ENCODE measurements around the gene ZFPM1.
A peak's percentile ranks its signal among the peaks of the same experiment; 100 is the strongest.

Gene ZFPM1

DNA sequence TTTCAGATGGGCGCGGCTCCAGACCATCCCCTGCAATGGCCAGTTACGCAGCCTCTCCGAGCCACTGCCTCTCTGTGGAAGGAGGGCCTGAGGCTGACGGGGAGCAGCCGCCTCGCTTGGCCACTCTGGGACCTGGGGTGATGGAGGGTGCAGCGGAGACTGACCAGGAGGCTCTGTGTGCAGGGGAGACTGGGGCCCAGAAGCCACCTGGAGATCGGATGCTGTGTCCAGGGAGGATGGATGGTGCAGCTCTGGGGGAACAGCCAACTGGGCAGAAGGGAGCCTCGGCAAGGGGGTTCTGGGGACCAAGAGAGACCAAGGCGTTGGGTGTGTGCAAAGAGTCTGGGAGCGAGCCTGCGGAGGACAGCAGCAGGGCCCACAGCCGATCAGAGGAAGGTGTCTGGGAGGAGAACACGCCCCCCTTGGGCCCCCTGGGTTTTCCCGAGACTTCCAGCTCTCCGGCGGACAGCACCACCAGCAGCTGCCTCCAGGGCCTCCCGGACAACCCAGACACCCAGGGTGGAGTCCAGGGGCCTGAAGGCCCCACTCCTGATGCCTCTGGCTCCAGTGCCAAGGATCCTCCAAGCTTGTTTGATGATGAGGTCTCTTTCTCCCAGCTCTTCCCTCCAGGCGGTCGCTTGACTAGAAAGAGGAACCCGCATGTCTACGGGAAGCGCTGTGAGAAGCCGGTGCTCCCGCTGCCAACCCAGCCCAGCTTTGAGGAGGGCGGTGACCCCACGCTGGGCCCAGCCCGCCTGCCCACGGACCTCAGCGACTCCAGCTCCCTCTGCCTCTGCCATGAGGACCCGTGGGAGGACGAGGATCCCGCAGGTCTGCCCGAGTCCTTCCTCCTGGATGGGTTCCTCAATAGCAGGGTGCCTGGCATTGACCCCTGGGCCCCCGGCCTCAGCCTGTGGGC, 17.4 kb upstream of the ZFPM1 start:
- no peak for DNase-seq

DNA sequence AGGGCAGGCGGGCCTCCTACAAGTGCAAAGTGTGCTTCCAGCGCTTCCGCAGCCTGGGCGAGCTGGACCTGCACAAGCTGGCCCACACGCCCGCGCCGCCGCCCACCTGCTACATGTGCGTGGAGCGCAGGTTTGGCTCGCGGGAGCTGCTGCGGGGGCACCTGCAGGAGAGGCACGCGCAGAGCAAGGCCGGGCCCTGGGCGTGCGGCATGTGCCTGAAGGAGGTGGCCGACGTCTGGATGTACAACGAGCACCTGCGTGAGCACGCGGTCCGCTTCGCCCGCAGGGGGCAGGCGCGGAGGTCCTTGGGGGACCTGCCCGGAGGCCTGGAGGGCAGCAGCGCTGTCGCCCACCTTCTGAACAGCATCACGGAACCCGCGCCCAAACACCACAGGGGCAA, 16.3 kb upstream of the ZFPM1 start:
- DNase-seq, result no peak

DNA sequence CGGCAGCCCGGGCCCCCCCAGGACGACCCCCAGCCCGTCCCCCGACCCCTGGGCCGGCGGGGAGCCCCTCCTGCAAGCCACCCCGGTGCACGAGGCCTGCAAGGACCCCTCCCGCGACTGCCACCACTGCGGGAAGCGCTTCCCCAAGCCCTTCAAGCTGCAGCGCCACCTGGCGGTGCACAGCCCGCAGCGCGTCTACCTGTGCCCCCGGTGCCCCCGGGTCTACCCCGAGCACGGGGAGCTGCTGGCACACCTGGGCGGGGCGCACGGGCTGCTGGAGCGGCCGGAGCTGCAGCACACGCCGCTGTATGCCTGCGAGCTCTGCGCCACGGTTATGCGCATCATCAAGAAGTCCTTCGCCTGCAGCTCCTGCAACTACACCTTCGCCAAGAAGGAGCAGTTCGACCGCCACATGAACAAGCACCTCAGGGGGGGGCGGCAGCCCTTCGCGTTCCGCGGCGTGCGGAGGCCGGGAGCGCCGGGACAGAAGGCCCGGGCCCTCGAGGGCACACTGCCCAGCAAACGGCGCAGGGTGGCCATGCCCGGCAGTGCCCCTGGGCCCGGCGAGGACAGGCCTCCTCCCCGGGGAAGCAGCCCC, 15.6 kb upstream of the ZFPM1 start:
- DNase-seq, result peak; percentile 31 to 43

DNA sequence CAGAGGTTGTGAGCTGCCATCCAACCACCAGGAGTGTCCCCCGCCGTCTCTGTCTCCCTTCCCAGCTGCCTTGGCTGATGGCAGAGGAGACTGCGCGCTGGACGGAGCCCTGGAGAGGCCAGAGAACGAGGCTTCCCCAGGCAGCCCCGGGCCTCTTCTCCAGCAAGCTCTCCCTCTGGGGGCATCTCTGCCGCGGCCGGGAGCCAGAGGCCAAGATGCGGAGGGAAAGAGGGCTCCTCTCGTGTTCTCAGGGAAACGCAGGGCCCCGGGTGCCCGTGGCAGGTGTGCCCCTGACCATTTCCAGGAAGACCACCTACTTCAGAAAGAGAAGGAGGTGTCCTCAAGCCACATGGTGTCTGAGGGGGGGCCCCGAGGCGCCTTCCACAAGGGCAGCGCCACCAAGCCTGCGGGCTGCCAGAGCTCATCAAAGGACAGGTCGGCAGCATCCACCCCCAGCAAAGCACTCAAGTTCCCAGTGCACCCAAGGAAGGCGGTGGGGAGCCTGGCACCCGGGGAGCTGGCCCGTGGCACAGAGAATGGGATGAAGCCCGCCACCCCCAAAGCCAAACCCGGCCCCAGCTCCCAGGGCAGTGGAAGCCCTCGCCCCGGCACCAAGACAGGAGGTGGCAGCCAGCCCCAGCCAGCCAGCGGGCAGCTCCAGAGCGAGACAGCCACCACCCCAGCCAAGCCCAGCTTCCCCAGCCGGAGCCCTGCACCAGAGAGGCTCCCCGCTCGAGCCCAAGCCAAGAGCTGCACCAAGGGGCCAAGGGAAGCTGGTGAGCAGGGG, 14.8 kb upstream of the ZFPM1 start:
- DNase-seq, result no peak

DNA sequence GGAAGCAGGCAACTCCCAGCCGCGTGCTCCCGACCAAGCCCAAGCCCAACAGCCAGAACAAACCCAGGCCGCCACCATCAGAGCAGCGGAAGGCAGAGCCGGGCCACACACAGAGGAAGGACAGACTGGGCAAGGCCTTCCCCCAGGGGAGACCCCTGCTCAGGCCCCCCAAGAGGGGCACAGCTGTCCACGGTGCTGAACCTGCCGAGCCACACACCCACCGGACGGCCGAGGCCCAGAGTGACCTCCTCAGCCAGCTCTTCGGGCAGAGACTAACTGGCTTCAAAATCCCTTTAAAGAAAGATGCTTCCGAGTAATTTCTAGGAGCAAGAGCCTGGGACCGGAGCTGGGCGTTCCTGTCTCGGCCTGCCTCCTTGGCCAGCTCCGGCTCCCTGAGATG, 14.1 kb upstream of the ZFPM1 start:
- no peak for DNase-seq

DNA sequence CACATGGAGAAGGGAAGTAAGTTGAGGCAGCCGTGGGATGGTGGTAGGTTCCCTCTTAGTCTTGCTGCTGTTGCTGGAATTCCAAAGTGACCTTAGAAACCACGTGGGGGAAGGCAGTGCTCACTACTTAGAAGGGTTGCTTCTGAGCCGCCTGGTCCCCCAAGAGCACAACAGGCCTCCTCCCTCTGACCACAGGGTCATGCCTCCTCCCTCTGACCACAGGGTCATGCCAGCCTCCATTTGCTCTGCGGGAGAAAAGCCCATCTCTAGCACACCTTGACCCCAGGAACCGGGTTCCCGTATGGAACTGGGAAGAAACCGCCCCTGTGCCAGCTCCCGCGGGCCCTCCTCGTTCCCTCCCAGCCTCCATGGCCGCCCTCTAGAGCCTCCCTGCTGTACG, 13.4 kb upstream of the ZFPM1 start:
- DNase-seq, result no peak

DNA sequence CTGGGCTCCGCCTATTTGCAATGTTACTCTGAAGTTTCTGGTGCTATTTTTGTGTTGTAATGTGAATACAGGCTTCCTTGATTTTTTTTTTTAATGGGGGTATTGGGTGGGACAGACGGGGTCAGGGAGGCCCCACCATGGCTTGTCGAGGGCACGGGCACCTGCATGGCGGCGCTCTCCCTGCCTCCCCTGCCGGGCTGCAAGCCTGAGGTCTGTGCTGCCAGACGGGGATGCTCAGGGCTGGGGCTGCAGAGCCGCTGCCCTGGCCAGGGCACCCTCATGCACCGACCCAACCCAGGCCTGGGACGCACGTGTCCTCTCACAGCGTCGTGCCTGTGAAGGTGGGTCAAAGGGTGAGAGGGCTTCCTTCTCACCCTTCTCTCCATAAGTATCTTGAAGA, 13.0 kb upstream of the ZFPM1 start:
- DNase-seq, result no peak

DNA sequence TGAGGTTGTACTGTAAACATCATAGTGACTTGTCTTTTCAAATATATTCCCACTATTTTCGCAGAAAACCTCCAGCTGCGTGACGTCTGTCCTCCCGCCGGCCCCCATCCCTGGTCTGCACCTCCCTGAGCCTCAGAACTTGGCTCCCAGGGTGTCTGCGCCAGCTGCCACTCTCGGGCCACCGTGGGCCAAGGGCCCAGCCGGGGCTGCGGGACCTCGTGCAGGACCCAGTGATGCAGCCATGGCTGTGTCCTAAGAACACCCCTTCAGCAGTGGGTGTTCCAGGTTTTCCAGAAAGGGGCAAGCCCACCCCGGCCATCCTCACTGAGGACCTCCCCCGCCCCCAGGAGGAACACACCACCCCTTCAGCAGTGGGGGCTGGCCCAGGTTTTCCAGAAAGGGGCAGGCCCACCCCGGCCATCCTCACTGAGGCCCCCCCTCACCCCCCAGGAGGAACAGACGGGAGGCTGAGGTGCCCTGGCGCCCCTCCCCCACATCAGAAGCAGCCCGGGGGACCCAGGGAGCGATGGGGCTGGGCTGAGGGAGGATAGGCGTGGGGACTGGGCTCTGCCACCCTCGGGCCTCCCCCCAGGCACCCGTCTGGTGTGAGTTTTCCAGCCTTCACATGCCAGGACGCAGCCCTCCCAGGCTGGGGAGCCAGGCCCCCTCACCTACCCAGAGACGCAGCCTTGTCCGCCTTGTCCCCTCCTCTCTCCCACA, 12.2 kb upstream of the ZFPM1 start:
- no peak for DNase-seq

DNA sequence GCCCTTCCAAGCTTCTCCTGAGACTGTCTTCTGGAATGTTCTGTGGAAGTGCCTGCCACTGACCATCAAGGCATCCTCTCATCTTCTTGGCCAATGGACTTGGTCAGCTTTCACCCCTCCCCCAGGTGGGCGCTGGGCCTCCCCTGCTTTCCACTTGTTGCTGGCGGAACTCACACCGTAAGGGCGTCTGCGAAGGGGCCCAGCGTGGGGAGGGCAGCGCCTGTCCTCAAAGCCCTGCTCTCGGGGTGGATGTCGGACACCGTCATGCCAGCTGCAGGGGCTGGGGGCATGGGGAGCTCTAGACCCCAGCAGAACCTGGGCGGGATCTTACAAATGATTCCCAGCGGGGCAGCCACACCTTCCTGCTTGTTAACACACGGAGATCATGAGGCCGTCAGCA, 11.6 kb upstream of the ZFPM1 start:
- no peak for DNase-seq

DNA sequence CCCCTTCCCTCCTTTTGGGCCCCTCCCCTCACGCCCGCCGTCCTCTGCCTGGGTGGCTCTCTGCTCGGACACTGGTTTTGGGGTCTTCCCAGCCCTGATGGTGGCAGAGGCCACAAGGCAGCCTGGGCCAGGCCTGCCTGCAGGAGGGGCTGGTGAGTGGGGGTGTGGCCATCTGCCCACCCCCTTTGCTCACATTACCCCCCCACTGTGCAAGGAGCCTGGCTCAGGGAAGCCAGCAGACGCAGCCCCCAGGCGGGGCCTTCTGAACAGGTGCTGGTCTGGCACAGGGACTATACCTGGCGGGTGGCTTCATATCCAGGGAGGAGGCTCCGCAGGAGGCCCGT, 10.7 kb upstream of the ZFPM1 start:
- DNase-seq, result peak in 1 of 2 experiments; percentile 6

DNA sequence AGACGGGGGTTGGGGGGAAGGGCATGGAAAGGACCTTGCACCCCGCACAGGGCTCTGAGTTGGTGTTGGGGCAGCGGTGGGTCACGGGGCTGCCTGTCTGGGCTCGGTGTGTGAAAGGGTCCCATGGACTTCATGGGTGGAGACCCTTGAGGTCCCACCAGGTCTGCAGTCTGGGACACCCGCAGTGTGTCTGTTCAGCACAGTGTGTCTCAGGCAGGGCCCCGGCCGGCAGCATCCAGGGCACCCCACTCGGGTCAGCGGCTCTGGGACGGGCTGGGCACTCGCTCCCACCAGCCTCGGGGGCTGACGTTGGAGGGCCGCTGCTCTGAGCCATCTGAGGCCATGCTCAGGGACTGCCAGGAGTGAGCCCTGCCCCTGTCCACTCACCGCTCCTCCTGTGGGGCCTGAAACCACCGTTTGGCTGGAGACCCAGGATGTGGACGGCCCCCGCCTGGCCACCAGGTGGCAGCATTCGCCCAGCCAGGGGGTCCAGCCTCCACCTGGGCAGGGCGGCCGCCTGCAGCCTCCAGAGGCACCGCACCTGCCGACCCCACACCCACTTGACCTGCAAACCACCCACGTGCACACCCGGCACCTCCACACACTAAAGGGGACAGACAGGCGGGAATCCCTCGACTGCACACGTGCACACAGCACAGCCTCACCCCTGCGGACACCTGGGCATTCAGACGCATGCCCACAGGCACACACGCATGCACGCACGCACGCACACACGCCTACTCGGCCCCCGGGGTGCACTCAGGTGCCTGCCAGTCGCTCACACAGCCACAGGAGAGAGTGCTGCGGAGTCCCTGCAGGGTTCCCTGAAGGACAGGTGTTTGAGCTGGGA, 10.1 kb upstream of the ZFPM1 start:
- DNase-seq, result peak; percentile 65 to 83

DNA sequence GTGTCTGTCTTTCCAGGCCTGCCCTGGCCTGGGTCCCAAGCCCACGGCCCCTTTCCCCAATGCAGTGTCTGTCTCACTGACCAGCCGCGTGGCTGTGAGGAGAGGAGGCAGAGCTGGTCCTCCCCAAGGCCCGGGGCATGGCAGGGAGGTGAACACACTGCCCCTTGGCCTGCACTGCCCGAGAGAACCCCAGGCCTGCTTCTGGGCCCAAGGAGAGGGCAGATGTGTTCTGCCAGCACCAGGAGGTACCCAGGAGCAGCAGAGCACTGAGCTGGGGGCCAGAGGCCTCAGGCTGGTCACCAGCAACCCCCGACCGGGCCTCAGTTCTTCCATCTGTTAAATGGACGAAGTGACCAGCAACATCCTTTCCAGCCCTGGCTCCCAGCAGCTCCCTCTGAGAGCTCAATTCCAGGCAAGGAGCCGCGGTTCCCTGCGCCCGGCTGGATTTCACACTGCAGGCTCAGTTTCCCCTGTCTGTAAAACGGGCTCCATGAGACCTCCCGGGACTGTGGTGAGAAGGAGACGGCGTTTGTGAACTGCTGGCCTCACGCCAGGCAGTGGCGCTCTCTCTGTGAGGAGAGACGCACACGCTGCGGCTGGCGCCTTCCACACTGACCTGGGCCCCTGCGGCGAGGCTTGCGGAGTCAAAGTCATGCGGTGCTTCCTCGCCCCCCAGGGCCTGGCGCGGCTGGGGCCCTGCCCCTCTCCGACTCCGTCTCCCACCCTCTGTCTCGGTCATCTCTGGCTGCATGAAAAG, 8.1 kb upstream of the ZFPM1 start:
- DNase-seq, result no peak

DNA sequence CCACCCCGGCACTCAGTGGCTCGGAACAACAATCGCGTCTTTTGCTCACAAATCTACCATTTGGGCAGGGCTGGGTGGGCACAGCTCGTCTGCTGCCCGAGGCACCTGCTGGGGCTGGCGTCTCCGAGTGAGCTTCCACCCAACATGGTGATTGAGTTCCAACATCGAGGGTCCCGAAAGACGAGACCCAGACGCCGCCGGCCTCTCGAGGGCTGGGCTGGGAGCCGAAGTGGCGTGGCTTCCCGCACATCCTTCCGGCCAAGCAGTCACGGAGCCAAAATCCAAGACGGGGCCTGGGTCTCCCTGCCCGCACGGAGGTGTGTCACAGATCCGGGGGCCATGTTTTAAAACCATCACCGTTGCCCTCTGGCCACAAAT, 7.5 kb upstream of the ZFPM1 start:
- DNase-seq, result no peak

DNA sequence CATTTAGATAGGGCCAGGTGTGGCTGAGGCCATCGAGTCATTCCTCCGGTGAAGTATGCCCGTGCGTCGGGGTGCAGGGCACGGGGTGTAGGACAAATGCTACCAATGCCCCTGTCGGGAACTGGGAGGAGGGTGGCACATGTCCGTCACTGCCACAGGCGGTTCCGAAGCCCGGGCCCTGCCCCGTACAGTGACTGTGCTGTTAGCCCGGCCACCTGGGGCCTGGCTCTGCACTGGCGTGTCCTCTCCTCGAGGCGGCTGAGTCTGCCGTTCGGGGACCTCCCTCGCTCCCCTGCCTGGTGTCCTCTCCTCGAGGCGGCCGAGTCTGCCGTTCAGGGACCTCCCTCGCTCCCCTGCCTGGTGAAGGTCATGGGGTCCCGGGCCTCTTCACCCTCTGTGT, 7.0 kb upstream of the ZFPM1 start:
- no peak for DNase-seq

DNA sequence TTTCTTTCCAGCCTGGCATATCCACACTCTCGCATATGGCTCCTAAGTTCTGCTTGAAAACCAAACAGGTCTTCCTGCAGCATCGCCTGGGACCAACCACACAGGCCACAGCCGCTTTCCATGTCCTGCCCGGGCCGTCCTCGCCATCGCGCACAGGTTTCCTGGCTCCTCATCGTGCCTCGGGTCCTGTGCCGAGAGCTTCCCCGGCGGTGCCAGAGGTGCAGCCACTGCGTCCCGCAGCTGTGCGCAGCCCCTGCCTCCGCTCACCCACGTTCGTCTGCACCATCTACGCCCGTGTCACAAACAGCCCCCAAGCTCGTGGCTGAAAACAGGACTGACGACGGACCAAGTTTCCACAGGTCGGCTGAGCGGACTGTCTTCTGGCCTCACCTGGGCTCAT, 6.3 kb upstream of the ZFPM1 start:
- DNase-seq, result no peak

DNA sequence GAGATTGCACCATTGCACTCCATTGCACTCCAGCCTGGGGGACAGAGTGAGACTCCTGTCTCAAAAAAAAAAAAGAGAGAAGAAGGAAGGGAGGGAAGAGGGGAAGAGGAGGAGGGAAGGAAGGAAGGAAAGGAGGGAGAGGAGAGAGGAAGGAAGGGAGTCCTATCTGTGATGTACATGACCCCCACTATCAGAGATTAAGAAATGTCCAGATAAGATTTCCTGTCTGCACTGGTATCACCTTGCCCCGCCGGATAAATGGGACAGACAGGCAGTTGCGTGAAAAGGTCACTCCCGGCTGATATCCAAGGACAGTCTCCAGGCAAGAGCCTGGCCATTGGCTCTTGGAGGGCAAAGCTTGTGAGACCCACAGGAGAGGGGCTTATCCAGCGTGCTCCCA, 5.2 kb upstream of the ZFPM1 start:
- no peak for DNase-seq

DNA sequence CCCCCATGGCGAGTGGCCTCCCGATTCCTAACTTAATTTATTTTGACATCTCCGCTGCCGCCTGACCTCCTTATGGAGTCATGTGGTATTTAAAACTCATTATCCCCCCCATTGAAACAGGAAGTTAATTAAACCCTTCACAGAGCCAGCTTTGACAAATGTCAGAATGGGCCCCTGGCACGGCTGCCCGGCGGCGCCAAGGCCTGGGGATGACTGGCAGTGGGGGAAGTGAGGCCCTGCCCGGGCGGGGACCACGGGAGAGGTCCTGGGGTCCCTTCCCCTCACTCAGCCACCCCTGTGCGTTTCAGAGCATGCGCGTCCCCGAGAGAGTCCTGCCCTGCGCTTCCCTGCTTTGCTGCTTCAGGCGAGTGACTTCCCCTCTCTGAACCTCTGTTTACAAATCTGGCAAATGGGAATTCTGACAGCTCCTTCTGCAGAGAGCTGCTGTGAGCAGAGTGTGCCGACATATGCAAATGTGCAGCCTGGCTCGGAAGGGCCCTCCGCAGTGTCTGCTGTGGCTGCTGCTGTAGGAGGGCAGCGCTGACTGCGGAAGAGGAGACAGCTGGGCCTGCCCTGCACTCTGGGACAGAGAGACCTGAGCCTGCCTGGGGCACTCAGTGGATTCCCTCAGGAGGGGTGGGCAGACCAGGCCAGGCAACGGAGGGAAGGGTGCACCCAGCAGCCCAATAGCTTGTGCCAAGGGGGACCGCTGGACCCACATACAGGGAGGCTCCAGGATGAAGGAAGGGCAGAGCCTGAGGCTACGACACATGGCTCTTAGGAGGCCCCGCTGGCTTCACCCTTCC, 4.4 kb upstream of the ZFPM1 start:
- DNase-seq, result peak; percentile 18 to 57

DNA sequence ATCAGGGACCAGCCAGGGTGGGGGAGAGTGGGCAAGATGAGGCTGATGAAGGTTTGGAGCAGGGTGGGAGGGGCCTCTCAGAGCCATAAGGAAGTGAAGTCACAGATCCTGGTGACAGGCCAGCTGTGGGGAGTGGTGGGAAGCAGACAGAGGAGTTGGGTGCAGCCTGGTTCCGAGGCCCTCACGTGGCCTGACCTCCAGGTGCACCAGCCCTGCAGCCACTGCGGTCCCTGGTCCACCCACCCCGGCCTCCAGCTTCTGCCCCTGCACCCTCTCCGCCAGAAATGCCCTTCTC, 3.9 kb upstream of the ZFPM1 start:
- no peak for DNase-seq

DNA sequence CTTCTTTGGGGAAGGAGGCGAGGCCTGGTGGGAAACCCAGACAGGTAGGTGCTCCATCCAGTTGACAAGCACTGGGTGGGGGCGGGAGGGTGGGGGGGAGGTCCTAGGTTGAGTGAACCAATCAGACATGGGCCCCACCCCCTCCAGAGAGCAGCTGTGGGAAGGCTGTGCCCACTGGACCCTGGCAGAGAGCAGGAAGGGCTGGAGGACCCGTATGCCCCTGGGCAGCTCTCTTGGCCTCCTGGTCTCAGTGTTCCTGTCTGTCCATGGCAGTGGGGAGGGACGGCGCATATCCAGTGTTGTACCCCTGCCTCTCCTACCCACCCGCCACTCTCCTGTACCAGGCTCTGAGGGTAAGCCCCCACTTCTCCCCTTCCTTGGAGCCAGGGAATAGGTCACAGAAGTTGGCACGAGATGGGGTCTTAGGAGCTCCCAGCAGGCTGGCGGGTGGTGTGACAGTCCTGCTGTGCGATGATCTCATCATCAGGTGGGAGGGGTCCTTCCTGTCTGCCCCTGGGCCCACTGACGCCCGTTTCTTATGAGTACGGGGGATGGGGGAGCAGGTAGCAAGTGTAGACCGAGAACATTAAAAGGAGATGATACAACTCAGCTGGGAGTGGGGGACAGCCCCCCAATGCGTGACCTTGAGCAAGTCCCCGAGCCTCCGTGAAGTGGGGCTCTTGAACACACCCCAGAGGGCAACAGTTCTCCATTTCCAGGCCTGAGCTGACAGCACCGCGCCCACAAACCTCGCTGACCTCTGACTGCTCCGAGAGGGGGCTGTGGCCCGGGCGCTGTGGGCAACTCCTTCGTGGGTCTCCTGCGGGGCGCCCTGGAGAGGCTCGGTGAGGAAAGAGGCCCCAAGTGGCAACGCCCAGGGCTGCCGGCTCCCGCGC, 1.2 kb upstream of the ZFPM1 start:
- no peak for DNase-seq

Data from NCI-H2081 (cell line).